Pancreas (tissue), 10 donors: ENCODE data around the gene SYNJ1. TPM values are rescaled to one million over a fixed set of nuclear protein-coding genes. Genes with fewer than 3 reads are reported as not detected.

Source experiments
- ATAC-seq, 4 donors: fragments of 200-7000 bp; cut with Tn5 transposase; one replicate each; pipeline versions ENCODE4 v1.8.0 to v1.9.1; 2020; ENCODE audit warnings: mild to moderate bottlenecking in 4 of 4, moderate library complexity in 4 of 4
- DNase-seq, 6 donors: peaks; one replicate each; pipeline ENCODE4 v3.0.0-alpha.2; 2020
- FAIRE-seq: peaks from 2 replicates; lab custom pipeline; 2012; peaks lifted over from hg19 to GRCh38; lab: Jason Lieb, UNC
- H3K27ac ChIP-seq, 4 donors: fragments of 200-600 bp; sonication (generic); 1 replicate in 3 of 4; 2 replicates in 1 of 4; pipeline versions ENCODE4 v1.5.0 to v1.8.0; 2020
- H3K27me3 ChIP-seq, 4 donors: fragments of 200-600 bp; one replicate each; pipeline ENCODE4 v1.8.0; 2021
- H3K36me3 ChIP-seq, 3 donors: fragments of 200-600 bp; sonication (generic) in 1 of 3; one replicate each; pipeline versions ENCODE4 v1.5.0 to v1.8.0; 2020 to 2021
- H3K4me1 ChIP-seq, 3 donors: fragments of 200-600 bp; one replicate each; pipeline ENCODE4 v1.8.0; 2021
- H3K4me3 ChIP-seq, 4 donors: fragments of 200-600 bp; sonication (generic) in 2 of 4; one replicate each; pipeline versions ENCODE4 v1.5.0 to v1.8.0; 2020 to 2021
- H3K9me3 ChIP-seq, 4 donors: fragments of 200-600 bp; one replicate each; pipeline ENCODE4 v1.8.0; 2021
- CTCF ChIP-seq, 4 donors: fragments of 200-600 bp; sonication (generic) in 3 of 4; IDR thresholded peaks; one replicate each; pipeline versions ENCODE4 v1.5.0 to v1.8.0; 2021; ENCODE audit warnings: antibody characterized with exemption in 4 of 4
- WGBS, 2 donors: extraction: QIAGEN DNeasy Blood & Tissue Kit; methylation state at CpG; one replicate each; pipeline ENCODE4 v1.1.7; 2013; 5-methylcytosine and 5-hydroxymethylcytosine counted together
- intact Hi-C, 3 donors: fragments of 100-400 bp; cut with DNase I; formaldehyde crosslinking; loops; one replicate each; pipeline versions ENCODE4 v1.11.1 to v1.14.2; 2022
- polyA plus RNA-seq, 2 donors: library from polyadenylated mRNA; stranded (reverse); fragments of 200-250 nt; gene quantifications; one replicate each; pipeline ENCODE4 v1.2.3, GENCODE V29; 2013
- total RNA-seq, 6 donors: library from RNA; stranded (reverse); fragmentation: NEBNext Ultra II Directional in 4 of 6; extraction: Animal tissue kit (Norgen Biotek cat#: 25700) in 4 of 6; gene quantifications; one replicate each; pipeline versions ENCODE4 v1.2.1 to v1.2.4, GENCODE V29; 2021 to 2023
- donor health status: healthy with polysubstance abuse.
- donor health status: DM: no; HTN: no; CAD: no; lungs with moderate emphysema.
- donor health status: DM: no; HTN: no; CAD: no.
- donor health status: control.
- donor health status: control.
- donor health status: Bipolar disorder and iron deficiency.
- donor health status: DM: yes; HTN: yes; CAD: no.
- donor health status: DM: no; HTN: no; CAD: no.
- donor health status: DM: no; HTN: no; CAD: no.
- donor health status: DM: yes; HTN: yes; CAD: no.

SYNJ1 gene
- total and polyA plus RNA-seq, 8 donors: 3.5 to 9.9 (median 4.9) TPM

GRCh38 chr21:32712043-32712442, 15.8 kb downstream of the SYNJ1 start:
- no peak for DNase-seq
- no peaks in the 10 kb centered on the region for H3K4me1 ChIP-seq
- H3K36me3 ChIP-seq: no peaks in the 10 kb centered on the region
- FAIRE-seq: no peak
- ATAC-seq: no peak
- no peak overlapping the region for H3K27ac ChIP-seq
- TF ChIP-seq CTCF (IDR thresholded peaks at IDR 0.05): no peak
- intact Hi-C loops: no loop called here
- H3K27me3 ChIP-seq: no peaks in the 10 kb centered on the region
- H3K9me3 ChIP-seq: no peaks in the 10 kb centered on the region
- no peak overlapping the region for H3K4me3 ChIP-seq

GRCh38 chr21:32710987-32711386, 16.8 kb downstream of the SYNJ1 start:
- WGBS, 2 donors: 69 to 70% methylated on average over 4 of the region's 4 CpGs
- intact Hi-C loops: no loop called here
- no peaks in the 10 kb centered on the region for H3K9me3 ChIP-seq
- no peak for TF ChIP-seq CTCF (IDR thresholded peaks at IDR 0.05)
- DNase-seq: no peak
- no peak for ATAC-seq
- no peak overlapping the region for H3K27ac ChIP-seq
- H3K4me3 ChIP-seq: no peak overlapping the region
- H3K36me3 ChIP-seq: no peaks in the 10 kb centered on the region
- FAIRE-seq: no peak
- no peaks in the 10 kb centered on the region for H3K4me1 ChIP-seq
- no peaks in the 10 kb centered on the region for H3K27me3 ChIP-seq

GRCh38 chr21:32710069-32710784, 17.6 kb downstream of the SYNJ1 start:
- Histone ChIP-seq H3K36me3 (no peaks in the 10 kb centered on the region), H3K4me1 (no peaks in the 10 kb centered on the region), H3K27me3 (no peaks in the 10 kb centered on the region), H3K27ac (no peak overlapping the region), H3K4me3 (no peak overlapping the region), H3K9me3 (no peaks in the 10 kb centered on the region)
- no peak for FAIRE-seq
- no peak for DNase-seq
- 95 to 96% methylated on average over 4 of the region's 4 CpGs for WGBS, 2 donors
- intact Hi-C loops: no loop called here
- ATAC-seq: no peak
- TF ChIP-seq CTCF (IDR thresholded peaks at IDR 0.05): no peak

GRCh38 chr21:32708069-32708468, 19.7 kb downstream of the SYNJ1 start:
- WGBS, 2 donors: 61 to 63% methylated on average over 6 of the region's 6 CpGs
- TF ChIP-seq CTCF (IDR thresholded peaks at IDR 0.05): no peak
- no peak for ATAC-seq
- intact Hi-C loops: no loop called here
- Histone ChIP-seq H3K27me3 (no peaks in the 10 kb centered on the region), H3K27ac (no peak overlapping the region), H3K36me3 (no peaks in the 10 kb centered on the region), H3K9me3 (no peaks in the 10 kb centered on the region), H3K4me3 (no peak overlapping the region), H3K4me1 (no peaks in the 10 kb centered on the region)
- FAIRE-seq: no peak
- DNase-seq: no peak

GRCh38 chr21:32705901-32706300, 21.9 kb downstream of the SYNJ1 start:
- intact Hi-C loops: no loop called here
- no peaks in the 10 kb centered on the region for H3K27me3 ChIP-seq
- H3K4me1 ChIP-seq: peaks cover 0 to 7% (median 5%) of the 10 kb centered on the region in 3 donors
- H3K36me3 ChIP-seq: no peaks in the 10 kb centered on the region
- no peaks in the 10 kb centered on the region for H3K9me3 ChIP-seq
- no peak overlapping the region for H3K4me3 ChIP-seq
- no peak for FAIRE-seq
- 94 to 96% methylated on average over 4 of the region's 4 CpGs for WGBS, 2 donors
- no peak for ATAC-seq
- no peak for TF ChIP-seq CTCF (IDR thresholded peaks at IDR 0.05)
- H3K27ac ChIP-seq: no peak overlapping the region
- no peak for DNase-seq
